ENCODE data around the gene RPN2. TPM values are rescaled to one million over a fixed set of nuclear protein-coding genes. Genes with fewer than 3 reads are reported as not detected.

RPN2 gene
- total and polyA plus RNA-seq, 2 of the 13 experiments (the other 11 are each of a cell fraction or from before 2014, with no cell fraction given), result 587 to 1,818 TPM

DNA sequence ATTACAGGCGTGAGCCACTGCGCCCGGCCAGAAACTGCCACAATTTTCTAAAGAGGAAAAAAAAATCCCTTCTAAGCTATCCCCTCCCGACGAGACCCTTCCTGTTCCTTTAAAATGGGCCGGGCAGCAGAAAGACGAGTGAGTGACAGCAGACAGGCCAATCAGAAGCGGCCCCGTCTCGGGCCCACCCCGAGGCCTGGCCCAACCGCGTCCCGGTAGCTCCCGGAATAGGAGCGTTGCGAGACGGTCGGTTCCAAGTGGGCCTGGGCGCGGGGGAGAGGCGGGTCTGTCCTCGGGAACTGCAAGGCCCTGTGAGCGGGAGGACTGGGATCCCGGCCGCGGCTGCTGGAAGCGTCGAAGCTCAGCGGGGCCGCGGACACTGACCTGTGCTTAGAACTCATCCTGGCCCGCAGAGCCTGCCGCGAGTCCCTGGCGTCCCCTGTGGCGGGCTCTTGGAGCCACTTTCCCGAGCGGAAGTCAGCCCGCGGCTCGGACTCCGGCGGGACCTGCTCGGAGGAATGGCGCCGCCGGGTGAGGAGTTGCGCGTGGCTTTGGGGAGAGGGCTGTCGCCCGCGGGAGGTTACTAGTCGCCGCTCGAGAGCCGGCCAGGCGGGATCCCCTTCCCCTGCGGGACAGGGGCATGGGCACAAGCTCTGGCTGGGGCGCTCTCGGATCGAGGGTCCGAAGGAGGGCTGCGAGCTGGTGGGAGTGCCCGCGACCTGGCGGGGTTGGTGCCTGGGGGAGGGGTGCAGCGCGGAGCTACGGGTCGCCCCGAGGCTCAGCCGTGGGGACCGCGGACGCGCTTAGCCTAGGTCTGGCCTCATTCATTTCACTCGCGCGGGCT, at the start of gene RPN2, which contains the start of gene MROH8 (continued):
- TF ChIP-seq, protein P1, sequence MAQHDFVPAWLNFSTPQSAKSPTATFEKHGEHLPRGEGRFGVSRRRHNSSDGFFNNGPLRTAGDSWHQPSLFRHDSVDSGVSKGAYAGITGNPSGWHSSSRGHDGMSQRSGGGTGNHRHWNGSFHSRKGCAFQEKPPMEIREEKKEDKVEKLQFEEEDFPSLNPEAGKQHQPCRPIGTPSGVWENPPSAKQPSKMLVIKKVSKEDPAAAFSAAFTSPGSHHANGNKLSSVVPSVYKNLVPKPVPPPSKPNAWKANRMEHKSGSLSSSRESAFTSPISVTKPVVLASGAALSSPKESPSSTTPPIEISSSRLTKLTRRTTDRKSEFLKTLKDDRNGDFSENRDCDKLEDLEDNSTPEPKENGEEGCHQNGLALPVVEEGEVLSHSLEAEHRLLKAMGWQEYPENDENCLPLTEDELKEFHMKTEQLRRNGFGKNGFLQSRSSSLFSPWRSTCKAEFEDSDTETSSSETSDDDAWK (CRISPR knock-in tag; IDR thresholded peaks at IDR 0.05), result no peak
- TF ChIP-seq ZNF550 (CRISPR knock-in tag; IDR thresholded peaks at IDR 0.05; ENCODE audit: borderline replicate concordance) (no peak; the same call in 1 of the 2 replicates), SP1 (IDR thresholded peaks at IDR 0.05) (0 out of 2 replicates have a peak, but pooled peaks have one; percentile 9), SP1 (CRISPR knock-in tag; IDR thresholded peaks at IDR 0.05) (peak; percentile 87), ZSCAN21 (CRISPR knock-in tag; IDR thresholded peaks at IDR 0.05; ENCODE audit: borderline replicate concordance) (no peak; the same call in 1 of the 2 replicates), MAZ (IDR thresholded peaks at IDR 0.05; ENCODE audit: borderline replicate concordance, low read depth, low read length) (0 out of 2 replicates have a peak, but pooled peaks have one; percentile 28), MAZ (CRISPR knock-in tag; IDR thresholded peaks at IDR 0.05; ENCODE audit: low read depth) (peak; percentile 86), ZFX (CRISPR knock-in tag; IDR thresholded peaks at IDR 0.05; ENCODE audit: low read depth) (peak; percentile 93), MED1 (CRISPR knock-in tag; IDR thresholded peaks at IDR 0.05) (peak; percentile 76), SNAI1 (CRISPR knock-in tag; IDR thresholded peaks at IDR 0.05; ENCODE audit: borderline replicate concordance) (no peak), ZNF460 (CRISPR knock-in tag; IDR thresholded peaks at IDR 0.05; ENCODE audit: borderline replicate concordance) (no peak; the same call in 1 of the 2 replicates), SKI (IDR thresholded peaks at IDR 0.05; ENCODE audit: partially characterized antibody) (peak; percentile 90), ZNF484 (CRISPR knock-in tag; IDR thresholded peaks at IDR 0.05; ENCODE audit: borderline replicate concordance, low read depth) (peak; percentile 75; the same call in 1 of the 2 replicates), ZFYVE20 (CRISPR knock-in tag; IDR thresholded peaks at IDR 0.05; ENCODE audit: borderline replicate concordance, low read depth) (peak; percentile 75; the same call in 1 of the 2 replicates), KMT2B (CRISPR knock-in tag; IDR thresholded peaks at IDR 0.05) (peak; percentile 95), JUNB (CRISPR knock-in tag; IDR thresholded peaks at IDR 0.05; ENCODE audit: borderline replicate concordance) (no peak), ZNF224 (CRISPR knock-in tag; IDR thresholded peaks at IDR 0.05) (peak; percentile 91), SAP130 (CRISPR knock-in tag; IDR thresholded peaks at IDR 0.05; ENCODE audit: low read depth) (peak; percentile 94)
- TF ChIP-seq, protein P2, sequence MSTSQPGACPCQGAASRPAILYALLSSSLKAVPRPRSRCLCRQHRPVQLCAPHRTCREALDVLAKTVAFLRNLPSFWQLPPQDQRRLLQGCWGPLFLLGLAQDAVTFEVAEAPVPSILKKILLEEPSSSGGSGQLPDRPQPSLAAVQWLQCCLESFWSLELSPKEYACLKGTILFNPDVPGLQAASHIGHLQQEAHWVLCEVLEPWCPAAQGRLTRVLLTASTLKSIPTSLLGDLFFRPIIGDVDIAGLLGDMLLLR (CRISPR knock-in tag; IDR thresholded peaks at IDR 0.05), result no peak; the same call in 1 of the 2 replicates
- TF ChIP-seq, protein P3, sequence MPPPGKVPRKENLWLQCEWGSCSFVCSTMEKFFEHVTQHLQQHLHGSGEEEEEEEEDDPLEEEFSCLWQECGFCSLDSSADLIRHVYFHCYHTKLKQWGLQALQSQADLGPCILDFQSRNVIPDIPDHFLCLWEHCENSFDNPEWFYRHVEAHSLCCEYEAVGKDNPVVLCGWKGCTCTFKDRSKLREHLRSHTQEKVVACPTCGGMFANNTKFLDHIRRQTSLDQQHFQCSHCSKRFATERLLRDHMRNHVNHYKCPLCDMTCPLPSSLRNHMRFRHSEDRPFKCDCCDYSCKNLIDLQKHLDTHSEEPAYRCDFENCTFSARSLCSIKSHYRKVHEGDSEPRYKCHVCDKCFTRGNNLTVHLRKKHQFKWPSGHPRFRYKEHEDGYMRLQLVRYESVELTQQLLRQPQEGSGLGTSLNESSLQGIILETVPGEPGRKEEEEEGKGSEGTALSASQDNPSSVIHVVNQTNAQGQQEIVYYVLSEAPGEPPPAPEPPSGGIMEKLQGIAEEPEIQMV (CRISPR knock-in tag; IDR thresholded peaks at IDR 0.05; ENCODE audit: low read depth), result peak; percentile 94; the same call in 1 of the 2 replicates
- TF ChIP-seq, protein P4, sequence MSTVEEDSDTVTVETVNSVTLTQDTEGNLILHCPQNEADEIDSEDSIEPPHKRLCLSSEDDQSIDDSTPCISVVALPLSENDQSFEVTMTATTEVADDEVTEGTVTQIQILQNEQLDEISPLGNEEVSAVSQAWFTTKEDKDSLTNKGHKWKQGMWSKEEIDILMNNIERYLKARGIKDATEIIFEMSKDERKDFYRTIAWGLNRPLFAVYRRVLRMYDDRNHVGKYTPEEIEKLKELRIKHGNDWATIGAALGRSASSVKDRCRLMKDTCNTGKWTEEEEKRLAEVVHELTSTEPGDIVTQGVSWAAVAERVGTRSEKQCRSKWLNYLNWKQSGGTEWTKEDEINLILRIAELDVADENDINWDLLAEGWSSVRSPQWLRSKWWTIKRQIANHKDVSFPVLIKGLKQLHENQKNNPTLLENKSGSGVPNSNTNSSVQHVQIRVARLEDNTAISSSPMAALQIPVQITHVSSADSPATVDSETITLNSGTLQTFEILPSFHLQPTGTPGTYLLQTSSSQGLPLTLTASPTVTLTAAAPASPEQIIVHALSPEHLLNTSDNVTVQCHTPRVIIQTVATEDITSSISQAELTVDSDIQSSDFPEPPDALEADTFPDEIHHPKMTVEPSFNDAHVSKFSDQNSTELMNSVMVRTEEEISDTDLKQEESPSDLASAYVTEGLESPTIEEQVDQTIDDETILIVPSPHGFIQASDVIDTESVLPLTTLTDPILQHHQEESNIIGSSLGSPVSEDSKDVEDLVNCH (CRISPR knock-in tag; IDR thresholded peaks at IDR 0.05), result no peak
- TF ChIP-seq, protein P5, sequence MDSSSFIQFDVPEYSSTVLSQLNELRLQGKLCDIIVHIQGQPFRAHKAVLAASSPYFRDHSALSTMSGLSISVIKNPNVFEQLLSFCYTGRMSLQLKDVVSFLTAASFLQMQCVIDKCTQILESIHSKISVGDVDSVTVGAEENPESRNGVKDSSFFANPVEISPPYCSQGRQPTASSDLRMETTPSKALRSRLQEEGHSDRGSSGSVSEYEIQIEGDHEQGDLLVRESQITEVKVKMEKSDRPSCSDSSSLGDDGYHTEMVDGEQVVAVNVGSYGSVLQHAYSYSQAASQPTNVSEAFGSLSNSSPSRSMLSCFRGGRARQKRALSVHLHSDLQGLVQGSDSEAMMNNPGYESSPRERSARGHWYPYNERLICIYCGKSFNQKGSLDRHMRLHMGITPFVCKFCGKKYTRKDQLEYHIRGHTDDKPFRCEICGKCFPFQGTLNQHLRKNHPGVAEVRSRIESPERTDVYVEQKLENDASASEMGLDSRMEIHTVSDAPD (CRISPR knock-in tag; IDR thresholded peaks at IDR 0.05), result peak; percentile 76; the same call in 1 of the 2 replicates

Measured in HepG2 (cell line).